BE2C (cell line): ENCODE results near the gene TRIML1.

ENCODE experiments used
- DNase-seq: peaks from one replicate; pipeline ENCODE4 v3.0.0-alpha.2; 2020
- H3K27me3 ChIP-seq: fragments of 250-450 bp; sonication (Bioruptor Pico); 2 replicates; pipeline ENCODE4 v1.5.1; 2020; ENCODE audit warnings: mild to moderate bottlenecking
- H3K36me3 ChIP-seq: fragments of 250-450 bp; sonication (Bioruptor Pico); 2 replicates; pipeline ENCODE4 v1.5.1; 2020; ENCODE audit warnings: mild to moderate bottlenecking
- H3K4me1 ChIP-seq: fragments of 250-450 bp; sonication (Bioruptor Pico); 2 replicates; pipeline ENCODE4 v1.5.1; 2020
- H3K4me3 ChIP-seq: 2 replicates; pipeline ENCODE4 v1.5.1; 2011; ENCODE audit warnings: low read depth, low read length
- H3K9me3 ChIP-seq: fragments of 250-450 bp; sonication (Bioruptor Pico); 2 replicates; pipeline ENCODE4 v1.5.1; 2020
- CTCF ChIP-seq: IDR thresholded peaks from 2 replicates; pipeline ENCODE4 v1.5.1; 2012; ENCODE audit warnings: mild to moderate bottlenecking, low read depth, low read length

Gene TRIML1

GRCh38 chr4:188177997-188178675 lies 38.9 kb downstream of the TRIML1 start:
- H3K4me3 ChIP-seq = no peak overlapping the region
- no peaks in the 10 kb centered on the region for H3K4me1 ChIP-seq
- H3K27me3 ChIP-seq = no peaks in the 10 kb centered on the region
- TF ChIP-seq CTCF = no peak
- DNase-seq = no peak
- H3K36me3 ChIP-seq = no peaks in the 10 kb centered on the region
- no peaks in the 10 kb centered on the region; the same call in 1 of the 2 replicates for H3K9me3 ChIP-seq

GRCh38 chr4:188178806-188179205 lies 39.6 kb downstream of the TRIML1 start:
- no peak for DNase-seq
- TF ChIP-seq CTCF = no peak
- Histone ChIP-seq H3K4me3 (no peak overlapping the region), H3K9me3 (no peaks in the 10 kb centered on the region; the same call in 1 of the 2 replicates), H3K27me3 (no peaks in the 10 kb centered on the region), H3K36me3 (no peaks in the 10 kb centered on the region), H3K4me1 (no peaks in the 10 kb centered on the region)

- no peak for TF ChIP-seq CTCF
- H3K9me3 ChIP-seq = no peaks in the 10 kb centered on the region
- H3K4me1 ChIP-seq = no peaks in the 10 kb centered on the region
- no peaks in the 10 kb centered on the region for H3K36me3 ChIP-seq
- H3K27me3 ChIP-seq = no peaks in the 10 kb centered on the region
- H3K4me3 ChIP-seq = no peak overlapping the region
- no peak for DNase-seq
These were observed 47.9 kb downstream of the TRIML1 start for GRCh38 chr4:188187106-188187505.

- no peak for TF ChIP-seq CTCF
- no peak for DNase-seq
- no peaks in the 10 kb centered on the region for H3K27me3 ChIP-seq
- no peaks in the 10 kb centered on the region for H3K4me1 ChIP-seq
- no peaks in the 10 kb centered on the region for H3K36me3 ChIP-seq
- H3K9me3 ChIP-seq = no peaks in the 10 kb centered on the region
- H3K4me3 ChIP-seq = no peak overlapping the region
These were observed 51.2 kb downstream of the TRIML1 start for GRCh38 chr4:188190461-188190860.

GRCh38 chr4:188194421-188194820 lies 55.2 kb downstream of the TRIML1 start:
- DNase-seq = no peak
- no peaks in the 10 kb centered on the region for H3K9me3 ChIP-seq
- no peak overlapping the region for H3K4me3 ChIP-seq
- H3K36me3 ChIP-seq = no peaks in the 10 kb centered on the region
- no peaks in the 10 kb centered on the region for H3K27me3 ChIP-seq
- no peaks in the 10 kb centered on the region for H3K4me1 ChIP-seq
- no peak for TF ChIP-seq CTCF

- no peak for DNase-seq
- no peak for TF ChIP-seq CTCF
- no peak overlapping the region for H3K4me3 ChIP-seq
These were observed 56.2 kb downstream of the TRIML1 start for GRCh38 chr4:188195389-188195985.

More at GRCh38 chr4:188195389-188195985, 56.2 kb downstream of the TRIML1 start:
- Histone ChIP-seq H3K27me3 (no peaks in the 10 kb centered on the region), H3K36me3 (no peaks in the 10 kb centered on the region), H3K4me1 (no peaks in the 10 kb centered on the region), H3K9me3 (no peaks in the 10 kb centered on the region)
